Measurements from ENCODE around the gene ABCF2.

The ABCF2 gene

GRCh38 chr7:151272877-151273276, 45.9 kb upstream of the ABCF2 start:
- no peak for TF ChIP-seq CTCF (IDR thresholded peaks at IDR 0.05; ENCODE audit: low read depth, low read length)
- no peaks in the 10 kb centered on the region; the same call in 1 of the 2 replicates for H3K9me3 ChIP-seq
- peaks cover 3% of the 10 kb centered on the region; the same call in 1 of the 2 replicates for H3K27me3 ChIP-seq
- no peak for DNase-seq
- no peaks in the 10 kb centered on the region for H3K36me3 ChIP-seq
- peaks cover 5% of the 10 kb centered on the region for H3K4me1 ChIP-seq
- no peak overlapping the region for H3K4me3 ChIP-seq (ENCODE audit: low read depth, low read length)

GRCh38 chr7:151272405-151272804, 45.4 kb upstream of the ABCF2 start:
- no peaks in the 10 kb centered on the region for H3K36me3 ChIP-seq
- H3K27me3 ChIP-seq, result peaks cover 3% of the 10 kb centered on the region; the same call in 1 of the 2 replicates
- no peaks in the 10 kb centered on the region; the same call in 1 of the 2 replicates for H3K9me3 ChIP-seq
- DNase-seq, result no peak
- H3K4me1 ChIP-seq, result peaks cover 5% of the 10 kb centered on the region
- no peak overlapping the region for H3K4me3 ChIP-seq (ENCODE audit: low read depth, low read length)
- no peak for TF ChIP-seq CTCF (IDR thresholded peaks at IDR 0.05; ENCODE audit: low read depth, low read length)

DNA sequence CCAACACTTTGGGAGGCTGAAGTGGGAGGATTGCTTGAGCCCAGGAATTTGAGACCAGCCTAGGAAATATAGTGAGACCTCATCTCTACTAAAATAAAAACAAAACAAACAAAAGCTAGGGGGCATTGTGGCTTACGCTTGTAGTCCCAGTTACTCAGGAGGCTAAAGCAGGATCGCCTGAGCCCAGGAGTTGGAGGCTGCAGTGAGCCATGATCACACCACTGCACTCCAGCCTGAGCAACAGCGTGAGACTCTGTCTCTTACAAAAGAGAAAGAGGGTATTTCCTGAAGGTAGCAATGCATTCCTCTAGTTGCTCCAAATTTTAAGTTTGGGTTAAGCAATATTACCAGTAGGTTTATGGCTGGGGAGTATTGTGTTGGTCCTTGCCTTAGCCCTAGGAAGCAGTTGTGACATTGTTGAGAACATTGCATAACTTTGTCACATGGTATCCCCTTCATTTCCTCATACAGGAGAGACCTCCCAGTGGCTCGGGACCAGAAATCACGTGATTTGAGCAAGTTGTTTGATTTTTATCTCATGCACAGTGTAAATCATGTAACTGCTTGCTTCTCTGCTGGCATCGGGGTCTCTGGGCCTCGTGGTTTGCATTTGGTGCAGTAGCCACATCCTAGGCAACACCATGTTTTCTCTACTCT, 44.8 kb upstream of the ABCF2 start:
- no peak for TF ChIP-seq CTCF (IDR thresholded peaks at IDR 0.05; ENCODE audit: low read depth, low read length)

GRCh38 chr7:151269511-151269910, 42.5 kb upstream of the ABCF2 start:
- H3K4me3 ChIP-seq (ENCODE audit: low read depth, low read length), result no peak overlapping the region
- TF ChIP-seq CTCF (IDR thresholded peaks at IDR 0.05; ENCODE audit: low read depth, low read length), result no peak
- DNase-seq, result no peak
- H3K9me3 ChIP-seq, result no peaks in the 10 kb centered on the region; the same call in 1 of the 2 replicates
- peaks cover 5% of the 10 kb centered on the region for H3K4me1 ChIP-seq
- no peaks in the 10 kb centered on the region for H3K36me3 ChIP-seq
- H3K27me3 ChIP-seq, result no peaks in the 10 kb centered on the region

More for the DNA sequence above, 44.8 kb upstream of the ABCF2 start:
- Histone ChIP-seq H3K36me3 (no peaks in the 10 kb centered on the region), H3K4me3 (ENCODE audit: low read depth, low read length) (no peak overlapping the region), H3K27me3 (no peaks in the 10 kb centered on the region), H3K4me1 (peaks cover 5% of the 10 kb centered on the region), H3K9me3 (no peaks in the 10 kb centered on the region; the same call in 1 of the 2 replicates)
- no peak for DNase-seq

GRCh38 chr7:151265351-151265931, 38.4 kb upstream of the ABCF2 start:
- no peaks in the 10 kb centered on the region for H3K36me3 ChIP-seq
- no peak for TF ChIP-seq CTCF (IDR thresholded peaks at IDR 0.05; ENCODE audit: low read depth, low read length)
- H3K4me3 ChIP-seq (ENCODE audit: low read depth, low read length), result no peak overlapping the region
- H3K27me3 ChIP-seq, result peaks cover 7% of the 10 kb centered on the region; the same call in 1 of the 2 replicates
- no peaks in the 10 kb centered on the region; the same call in 1 of the 2 replicates for H3K9me3 ChIP-seq
- no peaks in the 10 kb centered on the region for H3K4me1 ChIP-seq
- DNase-seq, result no peak

DNA sequence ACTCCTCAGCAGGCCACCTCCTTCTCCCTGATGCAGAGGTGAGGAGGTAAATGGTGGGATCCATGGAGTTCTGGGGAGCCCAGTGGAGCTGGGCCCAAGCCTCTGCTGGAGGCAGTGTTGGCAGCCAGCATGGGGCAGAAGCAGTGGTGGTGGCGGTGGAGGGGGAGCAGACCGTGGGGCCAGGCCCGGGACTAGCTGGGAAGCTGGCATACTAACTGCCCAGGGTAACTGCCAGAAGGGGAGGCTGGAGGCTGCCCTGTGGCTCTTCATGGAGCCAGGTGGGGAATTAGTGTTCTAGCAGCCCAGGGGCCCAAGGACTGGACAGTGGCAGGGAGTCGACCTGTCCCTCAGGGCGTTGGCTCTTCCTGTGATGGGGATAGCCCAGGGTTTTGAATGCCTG, 37.6 kb upstream of the ABCF2 start:
- no peak for DNase-seq
- Histone ChIP-seq H3K9me3 (no peaks in the 10 kb centered on the region; the same call in 1 of the 2 replicates), H3K4me3 (ENCODE audit: low read depth, low read length) (no peak overlapping the region), H3K27me3 (peaks cover 12% of the 10 kb centered on the region; the same call in 1 of the 2 replicates), H3K36me3 (no peaks in the 10 kb centered on the region), H3K4me1 (no peaks in the 10 kb centered on the region)
- no peak for TF ChIP-seq CTCF (IDR thresholded peaks at IDR 0.05; ENCODE audit: low read depth, low read length)
